ENCODE data around the gene FBXL19. TPM values are rescaled to one million over a fixed set of nuclear protein-coding genes. Genes with fewer than 3 reads are reported as not detected.

FBXL19 gene
- total RNA-seq, 1 donor from 2014 or later: 6.3 TPM

GRCh38 chr16:30953511-30954124, 30.2 kb downstream of the FBXL19 start:
- H3K36me3 ChIP-seq: no peaks in the 10 kb centered on the region
- TF ChIP-seq CTCF (IDR thresholded peaks at IDR 0.05; ENCODE audit: borderline replicate concordance): peak; percentile 73
- intact Hi-C loops (cut with micrococcal nuclease): no loop called here
- peak overlapping the region; percentile 38 for H3K27ac ChIP-seq (replicated peaks)
- H3K9me3 ChIP-seq (replicated peaks): no peaks in the 10 kb centered on the region
- DNase-seq: no peak
- H3K27me3 ChIP-seq (ENCODE audit: low read depth): no peaks in the 10 kb centered on the region
- peaks cover 70% of the 10 kb centered on the region for H3K4me1 ChIP-seq
- no peak overlapping the region for H3K4me3 ChIP-seq

- no peak for DNase-seq
- no peak overlapping the region for H3K4me3 ChIP-seq
- H3K36me3 ChIP-seq: peaks cover 5% of the 10 kb centered on the region
- peaks cover 66% of the 10 kb centered on the region for H3K4me1 ChIP-seq
- no peaks in the 10 kb centered on the region for H3K9me3 ChIP-seq (replicated peaks)
- intact Hi-C loops (cut with micrococcal nuclease): no loop called here
- no peak overlapping the region for H3K27ac ChIP-seq (replicated peaks)
- H3K27me3 ChIP-seq (ENCODE audit: low read depth): no peaks in the 10 kb centered on the region
- no peak for TF ChIP-seq CTCF (IDR thresholded peaks at IDR 0.05; ENCODE audit: borderline replicate concordance)
Measured at GRCh38 chr16:30954993-30955392, 31.6 kb downstream of the FBXL19 start.

GRCh38 chr16:30956601-30957455, 33.5 kb downstream of the FBXL19 start:
- Histone ChIP-seq H3K4me1 (peaks cover 48% of the 10 kb centered on the region), H3K27ac (replicated peaks) (peak overlapping the region; percentile 100), H3K4me3 (peak overlapping the region; percentile 83), H3K27me3 (ENCODE audit: low read depth) (no peaks in the 10 kb centered on the region), H3K36me3 (peaks cover 23% of the 10 kb centered on the region), H3K9me3 (replicated peaks) (no peaks in the 10 kb centered on the region)
- intact Hi-C loops (cut with micrococcal nuclease): no loop called here
- peak; percentile 86 for DNase-seq
- no peak for TF ChIP-seq CTCF (IDR thresholded peaks at IDR 0.05; ENCODE audit: borderline replicate concordance)

GRCh38 chr16:30957456-30958174, 34.2 kb downstream of the FBXL19 start, which contains the start of gene SETD1A:
Gene SETD1A, plus strand, starts transcription at chr16:30957754. Its CDS starts 978 bp downstream, at chr16:30958732.
- Histone ChIP-seq H3K27ac (replicated peaks) (peak within 1 kb of the TSS; percentile 100), H3K4me1 (peaks cover 40% of the 10 kb centered on the region), H3K9me3 (replicated peaks) (no peaks in the 10 kb centered on the region), H3K36me3 (peaks cover 31% of the 10 kb centered on the region), H3K27me3 (ENCODE audit: low read depth) (no peaks in the 10 kb centered on the region), H3K4me3 (peak within 1 kb of the TSS; percentile 83)
- no peak for TF ChIP-seq CTCF (IDR thresholded peaks at IDR 0.05; ENCODE audit: borderline replicate concordance)
- peak; percentile 98 for DNase-seq
- intact Hi-C loops (cut with micrococcal nuclease): no loop called here
